Rectal smooth muscle tissue (tissue), 1 donor: Measurements from ENCODE around the gene SHD.
"Not testable (repeated sequence)": the region's sequence is repeated elsewhere in the genome, so short reads cannot be mapped to it uniquely, and the experiment has no call there.

Source experiments
- H3K27ac ChIP-seq: one replicate; pipeline ENCODE4 v1.7.0; 2013; ENCODE audit warnings: low read depth, low read length, inconsistent platforms
- H3K27me3 ChIP-seq: one replicate; pipeline ENCODE4 v1.7.0; 2013; ENCODE audit warnings: low read length; ENCODE audit not compliant: control insufficient read depth, insufficient read depth
- H3K36me3 ChIP-seq: one replicate; pipeline ENCODE4 v1.7.0; 2013; ENCODE audit warnings: low read length; ENCODE audit not compliant: control insufficient read depth, insufficient read depth
- H3K4me1 ChIP-seq: one replicate; pipeline ENCODE4 v1.7.0; 2013; ENCODE audit warnings: low read length; ENCODE audit not compliant: control insufficient read depth, insufficient read depth
- H3K4me3 ChIP-seq: one replicate; pipeline ENCODE4 v1.7.0; 2013; ENCODE audit warnings: low read length
- H3K9ac ChIP-seq: one replicate; pipeline ENCODE4 v1.7.0; 2013; ENCODE audit warnings: low read length

The SHD gene, protein sequence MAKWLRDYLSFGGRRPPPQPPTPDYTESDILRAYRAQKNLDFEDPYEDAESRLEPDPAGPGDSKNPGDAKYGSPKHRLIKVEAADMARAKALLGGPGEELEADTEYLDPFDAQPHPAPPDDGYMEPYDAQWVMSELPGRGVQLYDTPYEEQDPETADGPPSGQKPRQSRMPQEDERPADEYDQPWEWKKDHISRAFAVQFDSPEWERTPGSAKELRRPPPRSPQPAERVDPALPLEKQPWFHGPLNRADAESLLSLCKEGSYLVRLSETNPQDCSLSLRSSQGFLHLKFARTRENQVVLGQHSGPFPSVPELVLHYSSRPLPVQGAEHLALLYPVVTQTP

DNA sequence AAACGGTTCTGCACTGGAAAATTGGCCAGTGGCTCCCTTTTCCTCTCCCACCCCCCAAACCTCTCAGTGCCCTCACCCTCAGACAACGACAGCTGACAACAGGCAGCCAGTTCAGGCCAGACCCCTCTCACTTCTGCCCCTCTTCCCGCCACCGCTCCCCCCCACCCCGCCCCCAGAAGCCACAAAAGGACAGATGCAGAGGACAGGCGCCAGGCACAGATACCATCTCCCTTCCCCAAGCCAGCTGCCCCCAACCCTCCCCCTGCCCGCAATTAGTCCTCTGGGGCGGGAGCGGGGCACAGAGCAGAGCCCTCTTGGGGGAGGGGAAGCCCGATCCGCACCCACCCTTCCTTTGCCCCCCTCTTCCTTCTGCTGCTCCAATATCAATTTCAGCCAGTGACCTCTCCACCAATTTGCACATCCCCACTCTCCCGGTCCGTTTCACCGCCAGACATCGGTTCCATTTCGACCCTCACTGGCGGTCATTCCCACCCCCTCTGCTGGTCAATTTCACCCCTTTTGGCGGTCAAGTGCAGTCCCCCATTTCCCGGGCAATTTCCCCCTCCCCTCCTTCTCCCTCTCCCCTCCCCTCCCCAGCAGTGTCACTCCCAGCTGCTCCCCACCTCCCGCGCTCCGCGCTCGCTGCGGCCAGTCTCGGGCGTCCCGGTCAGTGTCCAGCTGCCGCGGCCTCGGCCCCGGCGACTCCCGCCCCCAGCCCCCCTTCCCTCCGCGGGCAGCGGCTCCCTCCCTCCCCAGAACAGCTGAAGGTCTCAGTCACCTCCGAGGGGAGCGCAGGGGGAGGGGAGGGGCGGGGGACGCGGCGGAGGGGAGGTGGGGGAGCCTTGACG is at the start of gene SHD:
Gene SHD, plus strand, starts transcription at position 848 of the 848 bp plus-strand sequence. CDS start 798 bp downstream, outside the sequence.
- Histone ChIP-seq H3K27ac (no peak within 1 kb of the TSS), H3K36me3 (no peaks in the 10 kb centered on the region), H3K9ac (no peak within 1 kb of the TSS), H3K4me1 (no peaks in the 10 kb centered on the region), H3K4me3 (peak within 1 kb of the TSS; percentile 32), H3K27me3 (peaks cover 23% of the 10 kb centered on the region)

DNA sequence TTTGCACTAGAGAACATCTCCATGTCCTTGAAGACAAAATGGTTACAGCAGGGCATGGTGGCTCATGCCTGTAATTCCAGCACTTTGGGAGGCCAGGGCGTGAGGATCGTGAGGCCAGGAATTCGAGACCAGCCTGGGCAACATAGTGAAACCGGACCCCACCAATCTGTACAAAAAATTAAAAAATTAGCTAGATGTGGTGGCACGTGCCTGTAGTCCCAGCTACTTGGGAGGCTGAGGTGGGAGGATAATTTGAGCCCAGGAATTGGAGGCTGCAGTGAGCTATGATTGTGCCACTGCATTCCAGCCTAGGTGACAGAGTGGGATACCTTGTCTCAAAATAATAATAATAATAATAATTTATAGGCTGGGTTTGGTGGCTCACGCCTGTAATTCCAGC is 48.8 kb upstream of the SHD start:
- not testable (repeated sequence) for H3K4me1 ChIP-seq, H3K27ac ChIP-seq, H3K9ac ChIP-seq, H3K4me3 ChIP-seq, H3K36me3 ChIP-seq
- peaks cover 10% of the 10 kb centered on the region for H3K27me3 ChIP-seq

DNA sequence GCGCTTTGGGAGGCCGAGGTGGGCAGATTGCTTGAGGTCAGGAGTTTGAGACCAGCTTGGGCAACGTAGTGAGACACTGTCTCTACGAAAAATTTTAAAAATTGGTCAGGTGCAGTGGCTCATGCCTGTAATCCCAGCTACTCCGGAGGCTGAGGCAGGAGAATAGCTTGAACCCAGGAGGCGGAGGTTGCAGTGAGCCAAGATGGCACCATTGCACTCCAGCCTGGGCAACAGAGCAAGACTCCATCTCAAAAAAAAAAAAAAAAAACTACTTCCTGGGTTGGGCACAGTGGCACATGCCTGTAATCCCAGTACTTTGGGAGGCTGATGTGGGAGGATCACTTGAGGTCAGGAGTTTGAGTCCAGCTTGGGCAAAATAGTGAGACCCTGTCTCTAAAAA is 47.5 kb upstream of the SHD start:
- not testable (repeated sequence) for H3K4me3 ChIP-seq, H3K27ac ChIP-seq, H3K36me3 ChIP-seq, H3K4me1 ChIP-seq, H3K9ac ChIP-seq
- peaks cover 10% of the 10 kb centered on the region for H3K27me3 ChIP-seq

DNA sequence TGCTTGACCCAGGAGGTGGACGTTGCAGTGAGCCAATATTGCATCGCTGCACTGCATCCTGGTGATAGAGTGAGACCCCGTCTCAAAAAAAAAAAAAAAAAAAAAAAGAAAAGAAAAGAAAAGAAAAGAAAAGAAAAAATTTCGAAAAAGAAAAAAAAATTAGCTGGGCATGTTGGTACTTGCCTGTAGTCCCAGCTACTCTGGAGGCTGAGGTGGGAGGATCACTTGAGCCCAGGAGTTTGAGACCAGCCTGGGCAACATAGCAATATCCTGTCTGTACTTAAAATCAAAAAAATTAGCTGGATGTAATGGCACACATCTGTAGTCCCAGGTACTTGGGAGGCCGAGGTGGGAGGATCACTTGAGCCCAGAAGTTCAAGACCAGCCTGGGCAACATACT is 46.9 kb upstream of the SHD start:
- H3K4me1 ChIP-seq, H3K27ac ChIP-seq, H3K36me3 ChIP-seq, H3K4me3 ChIP-seq, H3K9ac ChIP-seq: not testable (repeated sequence)
- H3K27me3 ChIP-seq = peaks cover 10% of the 10 kb centered on the region

DNA sequence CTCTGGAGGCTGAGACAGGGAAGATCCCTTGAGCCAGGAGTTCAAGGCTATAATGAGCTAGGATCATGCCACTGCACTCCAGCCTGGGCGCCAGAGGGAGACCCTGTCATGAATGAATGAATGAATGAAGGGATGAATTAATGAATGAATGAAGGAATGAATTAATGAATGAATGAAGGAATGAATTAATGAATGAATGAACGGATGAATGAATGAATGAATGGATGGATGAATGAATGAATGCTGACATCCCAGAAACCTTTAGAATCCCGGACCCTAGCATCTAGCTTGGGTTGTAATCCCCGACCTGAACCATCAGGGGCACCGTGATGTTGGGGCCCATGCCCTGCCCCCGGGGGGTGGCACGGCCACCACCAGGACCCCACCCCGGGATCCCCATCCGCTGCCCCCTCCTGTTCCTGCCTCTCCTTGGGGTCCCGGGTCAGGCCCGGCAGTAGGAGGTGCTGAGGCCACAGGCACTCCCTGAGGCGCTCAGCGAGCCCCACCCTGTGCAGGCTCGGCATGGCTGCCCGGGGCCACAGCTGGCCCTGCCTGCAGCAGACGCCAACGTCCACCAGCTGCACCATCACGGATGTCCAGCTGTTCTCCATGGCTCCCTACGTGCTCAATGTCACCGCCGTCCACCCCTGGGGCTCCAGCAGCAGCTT is 46.3 kb upstream of the SHD start:
- H3K27me3 ChIP-seq = peaks cover 10% of the 10 kb centered on the region
- no peaks in the 10 kb centered on the region for H3K4me1 ChIP-seq
- no peak overlapping the region for H3K4me3 ChIP-seq
- no peaks in the 10 kb centered on the region for H3K36me3 ChIP-seq
- H3K9ac ChIP-seq = no peak overlapping the region
- H3K27ac ChIP-seq = no peak overlapping the region

DNA sequence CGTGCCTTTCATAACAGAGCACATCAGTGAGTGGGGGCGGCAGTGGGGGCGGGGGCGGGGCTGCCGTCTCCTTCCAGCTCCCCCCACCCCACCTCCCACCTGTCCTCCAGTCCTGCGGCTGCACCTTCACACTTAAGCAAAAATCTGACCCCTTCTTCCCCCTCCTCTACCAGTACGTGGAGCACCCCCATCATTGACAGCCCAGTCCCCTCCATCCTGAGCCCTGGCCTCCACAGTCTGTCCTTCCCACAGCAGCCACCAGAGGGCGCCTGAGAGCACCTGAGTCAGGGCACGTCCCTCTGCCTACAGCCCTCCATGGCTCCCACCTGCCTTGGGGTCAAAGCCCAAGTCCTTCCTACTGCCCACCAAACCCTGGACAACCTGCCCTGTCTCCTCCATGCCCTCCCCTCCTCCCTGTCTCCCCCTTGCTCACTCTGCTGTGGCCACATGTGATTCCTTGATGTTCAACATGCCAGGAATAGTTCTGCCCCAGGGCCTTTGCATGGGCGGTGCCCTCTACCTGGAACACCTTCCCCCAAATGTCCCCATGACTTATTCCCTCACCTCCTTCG is 45.7 kb upstream of the SHD start:
- H3K36me3 ChIP-seq = no peaks in the 10 kb centered on the region
- no peak overlapping the region for H3K4me3 ChIP-seq
- no peaks in the 10 kb centered on the region for H3K4me1 ChIP-seq
- H3K27ac ChIP-seq = no peak overlapping the region
- H3K27me3 ChIP-seq = peaks cover 7% of the 10 kb centered on the region
- no peak overlapping the region for H3K9ac ChIP-seq

DNA sequence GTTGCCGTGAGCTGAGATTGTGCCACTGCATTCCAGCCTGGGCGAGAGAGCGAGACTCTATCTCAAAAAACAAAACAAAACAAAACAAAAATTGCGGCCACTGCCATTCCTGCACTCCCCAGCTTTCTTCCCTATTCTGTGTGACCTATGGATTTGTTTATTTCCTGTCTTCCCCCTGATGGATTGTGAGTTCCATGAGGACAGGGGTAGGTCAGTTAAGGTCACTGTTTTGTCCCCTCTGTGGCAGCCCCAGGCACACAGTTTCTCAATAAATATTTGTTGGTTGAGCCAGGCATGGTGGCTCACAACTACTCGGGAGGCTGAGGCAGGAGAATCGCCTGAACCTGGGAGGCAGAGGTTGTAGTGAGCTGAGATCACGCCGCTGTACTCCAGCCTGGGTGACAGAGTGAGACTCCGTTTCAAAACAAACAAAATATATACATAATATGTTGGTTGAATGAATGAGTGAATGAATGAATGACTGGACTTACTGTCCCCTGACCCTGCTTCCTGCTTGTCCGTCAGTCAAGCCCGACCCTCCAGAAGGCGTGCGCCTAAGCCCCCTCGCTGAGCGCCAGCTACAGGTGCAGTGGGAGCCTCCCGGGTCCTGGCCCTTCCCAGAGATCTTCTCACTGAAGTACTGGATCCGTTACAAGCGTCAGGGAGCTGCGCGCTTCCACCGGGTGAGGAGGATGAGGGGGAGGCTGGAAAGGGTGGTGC is 44.8 kb upstream of the SHD start:
- no peak overlapping the region for H3K4me3 ChIP-seq
- no peak overlapping the region for H3K9ac ChIP-seq
- H3K27ac ChIP-seq = no peak overlapping the region
- H3K4me1 ChIP-seq = no peaks in the 10 kb centered on the region
- no peaks in the 10 kb centered on the region for H3K36me3 ChIP-seq
- H3K27me3 ChIP-seq = peaks cover 3% of the 10 kb centered on the region

DNA sequence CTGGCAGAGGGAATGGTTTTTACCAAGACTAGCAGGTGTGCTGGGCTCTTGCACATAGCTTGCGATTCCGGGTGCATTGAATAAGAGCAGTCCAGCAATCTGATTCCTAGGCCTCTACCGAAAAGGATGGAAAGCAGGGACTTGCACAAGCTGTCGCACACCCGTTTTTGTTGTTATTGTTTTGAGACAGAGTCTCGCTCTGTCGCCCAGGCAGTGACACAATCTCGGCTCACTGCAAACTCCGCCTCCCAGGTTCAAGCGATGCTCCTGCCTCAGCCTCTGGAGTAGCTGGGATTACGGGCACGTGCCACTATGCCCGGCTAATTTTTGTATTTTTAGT is 44.2 kb upstream of the SHD start:
- Histone ChIP-seq H3K27me3 (peaks cover 3% of the 10 kb centered on the region), H3K9ac (no peak overlapping the region), H3K4me3 (no peak overlapping the region), H3K36me3 (no peaks in the 10 kb centered on the region), H3K27ac (no peak overlapping the region), H3K4me1 (no peaks in the 10 kb centered on the region)

DNA sequence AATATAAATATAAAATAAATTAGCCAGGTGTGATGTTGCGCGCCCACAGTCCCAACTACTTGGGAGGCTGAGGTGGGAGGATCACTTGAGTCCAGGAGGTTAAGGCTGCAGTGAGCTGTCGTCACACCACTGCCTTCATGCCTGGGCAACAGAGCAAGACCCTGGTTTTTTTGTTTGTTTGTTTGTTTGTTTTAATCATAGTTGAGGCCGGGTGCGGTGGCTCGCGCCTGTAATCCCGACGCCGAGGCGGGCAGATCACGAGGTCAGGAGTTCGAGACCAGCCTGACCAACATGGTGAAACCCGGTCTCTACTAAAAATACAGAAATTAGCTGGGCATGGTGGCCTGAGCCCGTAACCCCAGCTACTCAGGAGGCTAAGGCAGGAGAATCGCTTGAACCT is 41.6 kb upstream of the SHD start:
- not testable (repeated sequence) for H3K4me1 ChIP-seq, H3K9ac ChIP-seq, H3K27me3 ChIP-seq, H3K27ac ChIP-seq, H3K36me3 ChIP-seq, H3K4me3 ChIP-seq

DNA sequence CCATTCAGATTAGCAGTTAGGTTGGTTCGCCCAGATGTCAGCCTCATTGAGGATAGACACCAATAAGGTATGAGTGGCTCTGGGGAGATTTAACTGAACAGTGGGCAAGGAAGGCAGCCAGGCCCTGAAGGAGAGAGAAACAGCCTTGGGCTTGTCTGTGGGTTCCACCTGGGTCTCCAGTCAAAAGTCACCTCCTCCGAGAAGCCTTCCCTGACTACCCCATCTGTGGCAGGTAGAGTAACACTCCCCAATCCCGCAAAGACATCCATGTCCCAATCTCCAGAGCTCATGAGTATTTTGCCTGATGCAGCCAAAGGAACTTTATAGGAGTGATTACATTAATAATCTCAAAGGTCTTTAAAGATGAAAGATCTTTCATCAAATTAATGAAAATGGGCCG is 40.2 kb upstream of the SHD start:
- no peak overlapping the region for H3K27ac ChIP-seq
- no peak overlapping the region for H3K4me3 ChIP-seq
- no peaks in the 10 kb centered on the region for H3K27me3 ChIP-seq
- no peaks in the 10 kb centered on the region for H3K36me3 ChIP-seq
- no peaks in the 10 kb centered on the region for H3K4me1 ChIP-seq
- H3K9ac ChIP-seq = no peak overlapping the region

DNA sequence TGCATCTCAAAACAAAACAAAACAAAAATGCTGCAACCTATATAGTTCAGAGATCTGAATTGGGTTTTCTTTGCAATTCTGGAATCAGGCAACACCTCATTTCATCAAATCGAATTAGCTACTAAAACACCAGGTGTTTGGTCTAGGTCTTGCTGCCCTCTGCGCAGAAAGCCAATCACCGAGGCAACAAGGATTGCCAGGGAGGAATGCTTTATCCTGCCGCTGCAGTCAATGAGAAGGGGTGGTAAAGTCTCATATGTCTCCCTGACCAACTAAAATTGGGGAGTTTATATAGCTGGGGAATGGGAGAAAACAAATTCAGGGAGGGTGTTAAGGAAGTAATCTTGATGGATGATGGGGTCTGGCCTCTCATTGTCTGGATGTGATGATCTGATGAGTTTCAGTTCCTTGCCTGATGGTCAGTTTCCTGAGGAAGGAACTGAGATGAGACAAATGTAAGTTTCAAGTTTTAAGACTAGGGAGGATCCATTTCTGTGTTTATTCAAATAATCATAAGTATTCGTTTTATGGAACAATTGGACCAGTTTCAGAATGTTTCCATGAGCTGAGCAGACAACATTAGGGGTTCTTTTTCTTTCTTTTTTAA is 37.1 kb upstream of the SHD start:
- Histone ChIP-seq H3K4me3 (no peak overlapping the region), H3K36me3 (no peaks in the 10 kb centered on the region), H3K27ac (no peak overlapping the region), H3K4me1 (peaks cover 4% of the 10 kb centered on the region), H3K27me3 (no peaks in the 10 kb centered on the region), H3K9ac (no peak overlapping the region)
